OCI-LY3 (cell line): ENCODE measurements around the gene CDC42EP5.

Experiments used
- CTCF ChIP-seq: fragments of 200-600, 300-600 bp; sonication (generic); IDR thresholded peaks from 2 replicates; pipeline ENCODE4 v1.5.1; 2014; ENCODE audit warnings: antibody characterized with exemption, low read length, low read depth
- EZH2phosphoT487 ChIP-seq: fragments of 200-600 bp; shearing (Covaris generic); IDR thresholded peaks from 2 replicates; pipeline ENCODE4 v1.6.1; 2018; ENCODE audit warnings: antibody characterized with exemption, mixed run types, low read depth

- no peak for TF ChIP-seq CTCF
- no peak for TF ChIP-seq EZH2phosphoT487
These were observed 52.0 kb downstream of the CDC42EP5 start for GRCh38 chr19:54421169-54421516.
